Panc1 (cell line): ENCODE results near the gene MMS22L.

ENCODE experiments used
- POLR2AphosphoS5 ChIP-seq: IDR thresholded peaks from 2 replicates; pipeline ENCODE4 v1.6.1; 2012; ENCODE audit warnings: mild to moderate bottlenecking, low read depth, low read length, moderate library complexity
- TCF7L2 ChIP-seq: IDR thresholded peaks from 2 replicates; pipeline ENCODE4 v1.6.1; 2011; ENCODE audit warnings: mild to moderate bottlenecking, low read depth, low read length, inconsistent platforms
- TF ChIP-seq, protein P1 (sequence below): fragments of 450-650 bp; IDR thresholded peaks from 2 replicates; pipeline ENCODE4 v1.5.1; 2017; ENCODE audit warnings: mild to moderate bottlenecking
- TF ChIP-seq, protein P2 (sequence below), 2 experiments: IDR thresholded peaks; 2 replicates each; pipeline ENCODE4 v1.6.1; 2011 to 2012; ENCODE audit warnings: low read depth in 2 of 2, control low read depth in 1 of 2, low read length in 1 of 2, mild to moderate bottlenecking in 1 of 2, moderate library complexity in 1 of 2; ENCODE audit not compliant: insufficient read depth in 1 of 2

DNA sequence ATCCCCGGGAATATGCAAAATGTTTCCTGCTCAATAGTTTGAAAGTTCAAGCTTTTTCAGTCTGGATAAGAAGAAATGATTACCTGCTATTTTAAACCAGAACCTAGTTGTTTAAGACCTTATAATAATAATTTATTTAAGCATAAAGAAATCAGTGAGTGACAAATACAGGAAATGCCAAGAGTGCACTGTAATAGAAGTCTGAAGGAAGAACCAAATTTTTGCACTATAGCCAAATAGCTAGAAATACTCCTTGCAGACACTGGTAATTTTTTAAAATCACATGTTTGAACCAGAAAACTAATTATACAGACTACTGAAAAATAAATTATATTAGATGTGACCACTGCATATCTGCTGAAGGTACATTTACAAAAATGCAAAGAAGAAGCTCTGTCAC, 93.2 kb downstream of the MMS22L start:
- TF ChIP-seq, protein P1, sequence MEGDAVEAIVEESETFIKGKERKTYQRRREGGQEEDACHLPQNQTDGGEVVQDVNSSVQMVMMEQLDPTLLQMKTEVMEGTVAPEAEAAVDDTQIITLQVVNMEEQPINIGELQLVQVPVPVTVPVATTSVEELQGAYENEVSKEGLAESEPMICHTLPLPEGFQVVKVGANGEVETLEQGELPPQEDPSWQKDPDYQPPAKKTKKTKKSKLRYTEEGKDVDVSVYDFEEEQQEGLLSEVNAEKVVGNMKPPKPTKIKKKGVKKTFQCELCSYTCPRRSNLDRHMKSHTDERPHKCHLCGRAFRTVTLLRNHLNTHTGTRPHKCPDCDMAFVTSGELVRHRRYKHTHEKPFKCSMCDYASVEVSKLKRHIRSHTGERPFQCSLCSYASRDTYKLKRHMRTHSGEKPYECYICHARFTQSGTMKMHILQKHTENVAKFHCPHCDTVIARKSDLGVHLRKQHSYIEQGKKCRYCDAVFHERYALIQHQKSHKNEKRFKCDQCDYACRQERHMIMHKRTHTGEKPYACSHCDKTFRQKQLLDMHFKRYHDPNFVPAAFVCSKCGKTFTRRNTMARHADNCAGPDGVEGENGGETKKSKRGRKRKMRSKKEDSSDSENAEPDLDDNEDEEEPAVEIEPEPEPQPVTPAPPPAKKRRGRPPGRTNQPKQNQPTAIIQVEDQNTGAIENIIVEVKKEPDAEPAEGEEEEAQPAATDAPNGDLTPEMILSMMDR, result no peak
- TF ChIP-seq POLR2AphosphoS5, result no peak
- TF ChIP-seq, protein P2, sequence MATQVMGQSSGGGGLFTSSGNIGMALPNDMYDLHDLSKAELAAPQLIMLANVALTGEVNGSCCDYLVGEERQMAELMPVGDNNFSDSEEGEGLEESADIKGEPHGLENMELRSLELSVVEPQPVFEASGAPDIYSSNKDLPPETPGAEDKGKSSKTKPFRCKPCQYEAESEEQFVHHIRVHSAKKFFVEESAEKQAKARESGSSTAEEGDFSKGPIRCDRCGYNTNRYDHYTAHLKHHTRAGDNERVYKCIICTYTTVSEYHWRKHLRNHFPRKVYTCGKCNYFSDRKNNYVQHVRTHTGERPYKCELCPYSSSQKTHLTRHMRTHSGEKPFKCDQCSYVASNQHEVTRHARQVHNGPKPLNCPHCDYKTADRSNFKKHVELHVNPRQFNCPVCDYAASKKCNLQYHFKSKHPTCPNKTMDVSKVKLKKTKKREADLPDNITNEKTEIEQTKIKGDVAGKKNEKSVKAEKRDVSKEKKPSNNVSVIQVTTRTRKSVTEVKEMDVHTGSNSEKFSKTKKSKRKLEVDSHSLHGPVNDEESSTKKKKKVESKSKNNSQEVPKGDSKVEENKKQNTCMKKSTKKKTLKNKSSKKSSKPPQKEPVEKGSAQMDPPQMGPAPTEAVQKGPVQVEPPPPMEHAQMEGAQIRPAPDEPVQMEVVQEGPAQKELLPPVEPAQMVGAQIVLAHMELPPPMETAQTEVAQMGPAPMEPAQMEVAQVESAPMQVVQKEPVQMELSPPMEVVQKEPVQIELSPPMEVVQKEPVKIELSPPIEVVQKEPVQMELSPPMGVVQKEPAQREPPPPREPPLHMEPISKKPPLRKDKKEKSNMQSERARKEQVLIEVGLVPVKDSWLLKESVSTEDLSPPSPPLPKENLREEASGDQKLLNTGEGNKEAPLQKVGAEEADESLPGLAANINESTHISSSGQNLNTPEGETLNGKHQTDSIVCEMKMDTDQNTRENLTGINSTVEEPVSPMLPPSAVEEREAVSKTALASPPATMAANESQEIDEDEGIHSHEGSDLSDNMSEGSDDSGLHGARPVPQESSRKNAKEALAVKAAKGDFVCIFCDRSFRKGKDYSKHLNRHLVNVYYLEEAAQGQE (IDR thresholded peaks at IDR 0.05; ENCODE audit: insufficient read depth in 1 of 2, low read depth in 2 of 2, low read length in 1 of 2), result no peak
- no peak for TF ChIP-seq TCF7L2
